ENCODE measurements around the gene RPS6KL1.

DNA sequence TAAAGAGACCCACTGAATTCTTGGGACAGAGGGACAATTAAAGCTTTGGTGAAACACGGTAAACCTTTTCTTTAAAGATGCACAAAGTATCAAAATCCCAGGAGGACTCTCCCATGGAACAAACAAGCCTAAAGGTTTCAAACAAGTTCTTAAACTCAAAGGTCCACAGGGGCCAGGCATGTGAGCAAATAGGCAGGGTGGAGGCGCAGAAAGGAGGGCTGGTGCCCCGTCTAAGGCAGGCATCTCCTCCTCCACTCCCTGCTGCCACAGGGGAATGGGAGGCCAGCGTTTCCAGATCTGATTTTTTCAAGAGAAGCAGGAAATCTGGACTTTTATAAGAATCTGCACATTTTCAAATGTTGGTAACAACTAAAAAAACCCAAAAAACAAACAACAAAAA is 7.6 kb downstream of the RPS6KL1 start:
- no peak for TF ChIP-seq POLR2A (IDR thresholded peaks at IDR 0.05; ENCODE audit: low read depth, low read length)
- TF ChIP-seq POLR2AphosphoS5 (IDR thresholded peaks at IDR 0.05; ENCODE audit: low read depth, low read length) = no peak

Data from GM12892 (cell line).